ENCODE measurements around the gene PRDX3.

PRDX3 gene

GRCh38 chr10:119178372-119179119 is at the start of gene PRDX3:
TSS of gene PRDX3 (minus strand) at chr10:119178812. CDS start at chr10:119178790, 22 bp downstream.
- DNase-seq = peak; percentile 28

DNA sequence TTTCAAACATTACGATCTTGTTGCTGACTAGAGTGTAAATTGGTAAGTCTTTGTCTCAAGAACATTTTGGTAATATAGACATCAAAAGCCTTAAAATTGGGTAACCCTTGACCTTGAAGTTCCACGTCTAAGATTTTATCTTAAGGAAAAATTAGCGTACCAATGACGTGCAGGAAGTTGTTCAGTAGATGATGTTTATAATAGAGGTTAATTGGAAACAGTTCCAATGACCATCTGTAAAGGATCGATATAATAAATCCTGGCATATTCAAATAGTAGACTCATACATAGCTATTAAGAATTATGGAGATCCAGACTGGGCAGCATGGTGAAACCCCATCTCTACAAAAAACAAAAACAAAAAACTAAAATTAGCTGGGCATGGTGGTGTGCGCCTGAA is 49.2 kb upstream of the PRDX3 start:
- no peak for DNase-seq

GRCh38 chr10:119225083-119225658 is 46.6 kb upstream of the PRDX3 start:
- no peak for DNase-seq

DNA sequence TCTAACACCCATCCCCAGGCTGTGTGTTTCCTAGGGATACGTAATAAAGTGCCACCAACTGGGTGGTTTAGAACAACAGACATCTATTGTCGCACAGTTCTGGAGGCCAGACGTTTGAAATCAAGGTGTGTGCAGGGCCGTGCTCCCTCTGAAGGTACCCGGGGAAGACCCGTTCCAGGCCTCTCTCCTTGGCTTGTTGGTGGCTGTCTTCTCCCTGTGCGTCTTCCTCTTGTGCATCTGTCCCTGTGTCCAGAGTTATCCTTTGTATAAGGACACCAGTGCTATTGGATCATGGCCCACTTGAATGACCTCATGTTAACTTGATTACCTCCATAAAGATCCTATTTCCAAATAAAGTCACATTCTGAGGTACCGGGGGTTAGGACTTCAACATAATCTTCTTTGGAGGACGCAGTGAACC is 44.4 kb upstream of the PRDX3 start:
- DNase-seq = no peak

DNA sequence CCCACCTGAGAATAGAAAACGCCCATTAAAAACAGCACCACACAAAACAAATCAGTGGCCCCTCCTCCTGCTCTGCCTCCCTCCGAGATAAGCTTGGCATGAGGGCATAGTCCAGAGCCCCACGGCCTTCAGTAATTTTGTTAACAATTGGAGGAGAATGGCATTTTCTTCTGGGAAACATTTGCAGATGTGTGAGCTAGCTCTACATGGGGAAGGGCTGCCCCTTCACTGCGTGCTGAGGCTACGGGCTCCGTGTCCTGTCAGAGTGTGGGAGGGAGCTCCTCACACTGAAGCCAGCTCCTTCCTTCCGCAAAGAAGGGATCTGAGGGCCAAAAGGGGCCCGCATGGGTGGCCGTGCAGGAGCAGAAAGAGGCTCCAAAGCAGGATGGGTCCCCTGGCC is 43.9 kb upstream of the PRDX3 start:
- DNase-seq = no peak

DNA sequence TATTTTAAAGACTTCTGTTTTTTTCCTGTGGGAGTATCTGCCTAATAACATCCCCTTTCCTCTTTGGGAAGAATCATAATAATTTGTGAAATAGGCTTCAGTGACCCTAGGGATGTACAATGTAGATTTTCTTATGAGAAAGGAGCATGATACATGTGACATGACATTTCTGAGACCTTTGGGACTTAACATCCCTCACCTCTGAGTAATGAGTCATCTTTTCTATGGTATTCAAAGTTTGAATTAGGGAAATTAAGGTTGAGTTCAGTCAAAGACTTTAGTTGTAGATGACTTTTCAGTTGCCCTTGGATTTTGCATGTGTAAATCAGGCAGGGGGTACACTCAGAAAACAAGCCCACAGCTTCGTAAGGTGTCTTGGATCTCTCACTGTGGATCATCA is 43.1 kb upstream of the PRDX3 start:
- no peak for DNase-seq

DNA sequence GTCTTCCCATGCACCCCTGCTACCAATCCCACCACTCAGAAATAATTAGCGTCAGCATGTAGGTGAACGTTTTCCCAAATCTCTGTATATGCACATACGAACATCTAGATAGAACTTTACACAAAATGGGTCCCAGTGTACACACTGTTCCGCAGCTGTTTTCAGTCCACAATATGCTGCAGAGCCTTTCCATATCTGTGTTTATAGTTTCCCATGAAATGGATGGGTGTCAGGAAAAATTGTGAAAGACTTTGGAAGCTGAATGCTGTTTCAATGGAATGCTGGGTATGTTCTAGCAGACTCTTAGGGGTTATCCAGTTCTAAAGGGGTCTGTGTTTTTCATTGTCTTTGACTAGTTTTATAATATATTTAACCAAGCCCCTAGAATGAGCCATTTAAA is 42.6 kb upstream of the PRDX3 start:
- DNase-seq = no peak

DNA sequence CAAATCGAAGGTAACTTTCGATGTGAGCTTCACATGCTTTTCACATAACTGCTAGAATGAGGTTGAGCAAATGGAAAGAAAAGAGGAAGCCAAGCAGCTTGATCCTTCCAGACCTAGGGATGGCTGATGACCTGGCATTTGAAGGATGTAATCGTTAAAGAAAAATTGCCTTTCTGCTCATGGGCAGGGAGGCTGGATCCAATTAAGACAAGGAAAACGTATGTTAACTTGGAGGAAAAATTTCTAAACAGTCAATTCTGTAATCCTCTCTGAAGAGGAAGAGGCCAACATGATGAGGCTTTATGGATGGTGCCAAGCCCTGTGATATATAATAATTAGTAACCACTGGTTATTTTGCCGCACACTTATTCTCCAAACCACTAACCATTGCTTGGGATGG is 41.3 kb upstream of the PRDX3 start:
- no peak for DNase-seq

DNA sequence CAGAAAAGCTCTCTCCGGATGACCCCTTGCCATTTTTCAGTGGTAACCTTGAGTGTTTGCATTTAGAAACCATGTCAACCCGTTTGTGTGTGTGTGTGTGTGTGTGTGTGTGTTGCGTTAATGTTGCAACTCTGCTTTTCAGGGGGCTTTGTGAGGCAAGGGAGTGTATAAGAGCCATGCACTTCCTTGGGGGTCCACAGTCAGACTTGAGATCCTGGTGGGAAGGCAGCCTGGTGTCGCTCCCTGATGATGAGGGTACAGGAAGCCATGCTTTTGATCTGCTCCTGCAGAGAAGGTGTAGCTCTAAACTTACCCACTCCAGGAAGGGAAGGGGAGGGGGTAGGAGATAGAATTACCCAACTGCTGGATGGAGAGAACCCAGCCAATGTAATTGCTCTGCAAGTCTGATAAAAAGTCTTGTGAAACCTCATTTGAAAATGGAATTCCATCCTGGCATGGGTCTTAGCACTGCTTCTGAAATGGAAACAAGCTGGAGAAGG is 39.4 kb upstream of the PRDX3 start:
- DNase-seq = no peak

GRCh38 chr10:119217401-119217800 is 38.8 kb upstream of the PRDX3 start:
- no peak for DNase-seq

DNA sequence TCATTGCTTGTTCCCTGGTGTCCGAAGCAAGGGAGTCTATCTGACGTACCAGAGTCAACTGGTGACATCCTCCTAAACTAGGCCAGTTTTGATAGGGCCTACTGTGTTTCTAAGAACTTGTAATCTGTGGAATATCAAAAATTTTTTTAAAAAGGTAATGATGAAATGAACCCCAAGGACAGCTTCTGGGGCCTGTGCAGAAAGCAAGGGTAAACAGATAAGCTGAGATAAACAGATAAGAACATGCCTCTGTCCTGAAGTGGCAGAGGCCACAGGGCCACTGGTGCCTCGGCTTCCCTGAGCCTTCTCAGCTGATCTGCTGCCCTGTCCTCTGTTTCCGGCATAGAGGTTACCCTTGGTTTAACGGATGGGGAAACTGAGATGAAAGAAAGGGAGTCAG is 37.5 kb upstream of the PRDX3 start:
- DNase-seq = no peak

DNA sequence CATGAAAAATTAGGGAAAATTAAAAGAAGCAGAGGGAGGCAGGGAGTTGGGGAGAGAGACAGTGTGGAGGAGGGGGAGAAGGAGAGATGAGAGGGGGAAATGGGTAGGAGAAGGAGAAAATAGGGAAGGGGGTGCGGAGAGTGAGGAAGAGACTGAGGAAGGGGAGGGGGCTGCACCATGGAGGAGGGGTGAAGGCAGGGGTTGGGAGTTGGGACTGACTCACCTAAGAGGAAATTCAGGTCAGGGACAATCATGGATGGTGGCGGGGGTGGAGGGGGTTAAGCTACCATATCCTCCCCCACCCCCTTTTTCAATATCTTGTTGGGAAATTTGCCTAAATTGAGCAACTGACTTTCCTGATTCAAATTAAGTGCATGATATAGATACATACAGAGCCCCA is 36.8 kb upstream of the PRDX3 start:
- DNase-seq = no peak

GRCh38 chr10:119211625-119212441 is 33.2 kb upstream of the PRDX3 start:
- DNase-seq = peak; percentile 21

DNA sequence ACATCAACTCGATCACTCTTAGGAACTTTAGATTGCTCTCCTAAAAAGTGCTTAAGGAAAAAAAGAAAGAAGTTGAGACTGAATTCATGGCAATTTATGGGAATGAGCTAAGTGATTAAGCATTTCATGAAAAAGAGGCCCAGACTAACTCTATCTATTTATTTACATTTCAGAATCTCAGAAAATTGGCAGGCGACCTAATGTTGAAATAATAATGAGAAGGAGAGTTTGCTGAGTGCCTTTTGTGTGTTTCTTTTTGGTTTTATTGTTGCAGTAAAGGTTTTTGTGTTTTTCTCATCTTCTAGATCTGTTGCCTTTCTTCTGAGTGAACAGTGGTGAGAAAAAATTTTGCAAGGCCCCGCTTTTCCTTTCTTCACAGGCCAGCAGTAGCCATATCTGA is 32.6 kb upstream of the PRDX3 start:
- DNase-seq = no peak

DNA sequence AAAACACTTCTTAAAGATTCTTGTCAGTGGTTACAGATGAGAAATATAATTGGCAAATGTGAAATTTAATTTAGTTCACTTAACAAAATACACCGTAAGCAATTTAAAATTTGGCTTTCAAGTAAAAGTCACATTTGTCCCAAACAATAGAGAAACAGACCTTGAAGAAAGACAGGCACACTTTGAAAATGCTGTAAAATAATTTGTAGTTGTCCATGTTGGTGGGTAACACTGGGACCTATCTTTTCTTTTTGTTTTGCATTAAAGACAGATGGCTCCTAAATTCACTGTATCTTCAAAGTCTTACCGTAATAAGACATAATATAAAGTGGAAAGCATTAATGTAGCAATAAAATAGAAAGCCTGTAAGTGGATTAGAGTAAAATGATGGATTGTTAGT is 32.0 kb upstream of the PRDX3 start:
- no peak for DNase-seq

GRCh38 chr10:119209736-119210355 is 31.2 kb upstream of the PRDX3 start:
- no peak for DNase-seq

GRCh38 chr10:119209035-119209735 is 30.6 kb upstream of the PRDX3 start:
- DNase-seq = no peak

DNA sequence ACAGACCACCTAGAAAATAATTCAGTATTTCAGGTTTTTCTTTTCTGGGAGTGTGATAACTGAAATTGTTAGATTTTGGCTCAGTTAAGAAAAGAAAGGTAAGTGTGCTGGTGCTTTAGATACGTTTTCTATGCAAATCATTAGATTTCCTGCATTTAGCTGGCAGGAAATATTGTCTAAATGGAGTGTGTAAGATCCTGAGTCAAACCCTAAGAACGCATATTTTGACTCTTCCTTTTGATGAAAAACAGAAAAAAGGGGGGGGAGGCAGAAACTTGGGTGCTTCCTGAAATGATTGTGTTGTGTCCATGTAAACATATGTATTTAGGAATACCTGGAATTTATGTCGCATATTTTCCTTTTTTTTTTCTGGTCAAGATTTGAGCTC is 29.9 kb upstream of the PRDX3 start:
- DNase-seq = no peak

DNA sequence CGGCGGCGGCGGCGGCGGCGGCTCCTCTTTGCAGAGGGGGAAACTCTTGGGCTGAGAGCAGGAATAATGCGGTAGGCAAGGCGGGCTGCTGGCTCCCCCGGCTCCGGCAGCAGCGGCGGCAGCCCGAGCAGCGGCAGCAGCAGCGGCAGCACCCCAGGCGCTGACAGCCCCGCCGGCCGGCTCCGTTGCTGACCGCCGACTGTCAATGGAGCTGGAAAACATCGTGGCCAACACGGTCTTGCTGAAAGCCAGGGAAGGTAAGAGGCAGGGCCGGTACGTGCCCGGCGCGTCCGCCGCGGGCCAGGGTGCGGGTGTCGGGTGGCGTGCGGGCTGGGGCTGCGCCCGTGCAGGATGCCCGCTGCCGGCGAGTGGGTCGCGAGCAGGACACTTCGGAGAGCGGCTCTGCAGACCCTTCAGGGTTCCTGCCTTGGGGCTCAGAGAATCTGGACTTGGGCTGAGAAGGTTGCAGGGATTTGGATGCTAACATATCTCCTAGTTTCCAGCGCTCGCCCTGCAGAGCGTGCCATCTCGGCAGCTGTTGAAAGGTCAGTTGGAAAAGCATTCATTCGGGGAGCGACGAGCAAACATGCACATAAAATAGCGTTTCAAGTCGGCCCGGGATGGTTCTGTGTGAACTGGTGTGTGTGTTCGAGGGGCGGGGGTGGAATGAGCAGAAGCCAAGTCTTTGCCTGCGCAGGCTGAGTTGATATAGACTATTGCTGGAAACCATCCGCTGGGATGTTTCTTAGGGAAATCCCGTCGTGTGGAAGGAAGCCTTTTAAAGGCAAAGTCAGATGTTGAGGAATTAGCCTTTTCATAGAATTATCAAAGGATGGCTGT is 29.3 kb upstream of the PRDX3 start:
- DNase-seq = peak; percentile 9

- DNase-seq = peak; percentile 63
Observed at GRCh38 chr10:119207366-119207666, 28.7 kb upstream of the PRDX3 start, which contains the start of gene GRK5. TSS of gene GRK5 (plus strand) at chr10:119207571. CDS start at chr10:119207918, 347 bp downstream.

DNA sequence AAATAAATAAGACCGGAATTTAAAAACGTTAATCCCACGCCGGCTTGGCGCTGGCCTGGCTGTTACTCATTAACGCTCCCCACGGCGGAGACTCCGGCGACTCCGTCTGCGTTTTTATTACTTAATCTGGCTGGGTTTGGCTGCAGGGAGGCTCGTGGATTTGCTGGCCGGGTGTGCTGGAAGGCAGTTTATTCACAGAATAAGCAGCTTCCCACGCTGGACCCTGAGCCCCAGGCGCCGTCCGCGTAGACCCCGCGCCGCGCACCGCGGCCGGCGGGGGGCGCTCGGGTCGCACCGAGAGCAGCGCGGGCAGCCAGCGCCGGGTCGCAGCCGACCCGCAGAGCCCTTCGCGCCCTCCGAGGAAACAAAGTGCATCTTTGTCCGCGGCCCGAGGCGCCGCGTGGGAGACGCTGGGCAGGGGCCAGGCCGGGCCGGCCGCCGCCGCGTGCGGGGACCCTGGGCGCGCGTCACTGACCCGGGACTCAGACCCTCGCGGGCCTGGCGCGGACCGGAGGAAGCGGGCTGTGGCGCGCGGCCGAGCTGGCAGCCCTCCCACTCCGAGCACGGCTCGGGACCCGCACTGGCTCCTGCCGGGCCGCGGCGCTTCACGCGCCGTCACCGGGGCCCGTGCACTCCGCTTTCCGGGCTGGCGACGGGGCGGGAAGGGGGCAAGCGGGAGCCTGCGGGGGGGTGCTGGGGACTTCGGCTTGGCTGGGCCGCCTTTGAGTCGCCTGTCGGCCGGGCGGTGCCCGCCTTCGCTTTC is 28.2 kb upstream of the PRDX3 start:
- DNase-seq = no peak
